CD4-positive, alpha-beta memory T cell (primary cell): ENCODE results near the gene KCNAB2. TPM values are rescaled to one million over a fixed set of nuclear protein-coding genes. Genes with fewer than 3 reads are reported as not detected.

ENCODE experiments used
- CTCF ChIA-PET: fragments of 350-600 bp; sonication (Branson Sonifier 250); formaldehyde crosslinking; loops from one replicate; lab custom pipeline; 2021; ENCODE audit warnings: inconsistent platforms; ENCODE audit not compliant: partially characterized antibody; lab: Charles Lee
- POLR2A ChIA-PET: fragments of 350-600 bp; sonication (Branson Sonifier 250); formaldehyde crosslinking; loops from one replicate; lab custom pipeline; 2021; ENCODE audit not compliant: partially characterized antibody; lab: Charles Lee
- DNase-seq, 5 donors: peaks; one replicate each; pipeline versions ENCODE4 v3.0.0 to v3.0.0-alpha.2; 2020 to 2022; ENCODE audit warnings: mixed read lengths in 1 of 5
- H3K27ac ChIP-seq: one replicate; pipeline ENCODE4 v1.7.0; 2013; ENCODE audit warnings: low read depth, low read length
- H3K27me3 ChIP-seq: 2 replicates; pipeline ENCODE4 v1.7.0; 2013; ENCODE audit warnings: mild to moderate bottlenecking, low read length, moderate library complexity; ENCODE audit not compliant: insufficient read depth
- H3K36me3 ChIP-seq: 2 replicates; pipeline ENCODE4 v1.7.0; 2013; ENCODE audit warnings: mild to moderate bottlenecking, low read length, moderate library complexity; ENCODE audit not compliant: insufficient read depth
- H3K4me1 ChIP-seq: 2 replicates; pipeline ENCODE4 v1.7.0; 2013; ENCODE audit warnings: mild to moderate bottlenecking, low read length, moderate library complexity; ENCODE audit not compliant: insufficient read depth
- H3K4me3 ChIP-seq, 2 donors: one replicate each; pipeline ENCODE4 v1.7.0; 2013; ENCODE audit warnings: low read length in 2 of 2, mild to moderate bottlenecking in 1 of 2
- H3K9me3 ChIP-seq, 2 donors: one replicate each; pipeline ENCODE4 v1.7.0; 2013; ENCODE audit warnings: low read length in 2 of 2, control low read depth in 1 of 2; ENCODE audit not compliant: control insufficient read depth in 1 of 2
- H3K27ac Mint-ChIP-seq, 7 donors: one replicate each; pipeline ENCODE4 v1.8.0; 2020 to 2021; ENCODE audit warnings: mixed read lengths in 7 of 7, mild to moderate bottlenecking in 6 of 7, inconsistent platforms in 3 of 7, moderate library complexity in 3 of 7
- H3K27me3 Mint-ChIP-seq, 2 donors: one replicate each; pipeline ENCODE4 v1.8.0; 2020 to 2021; ENCODE audit warnings: mixed read lengths in 2 of 2
- H3K36me3 Mint-ChIP-seq, 2 donors: one replicate each; pipeline ENCODE4 v1.8.0; 2020 to 2021; ENCODE audit warnings: mixed read lengths in 2 of 2, inconsistent platforms in 1 of 2, mild to moderate bottlenecking in 1 of 2
- H3K4me1 Mint-ChIP-seq, 4 donors: one replicate each; pipeline ENCODE4 v1.8.0; 2020 to 2021; ENCODE audit warnings: mixed read lengths in 4 of 4, mild to moderate bottlenecking in 1 of 4
- H3K4me3 Mint-ChIP-seq, 8 donors: one replicate each; pipeline ENCODE4 v1.8.0; 2020 to 2021; ENCODE audit warnings: mixed read lengths in 8 of 8, mild to moderate bottlenecking in 7 of 8, moderate library complexity in 6 of 8, inconsistent platforms in 3 of 8
- H3K9me3 Mint-ChIP-seq, 8 donors: one replicate each; pipeline ENCODE4 v1.8.0; 2020 to 2021; ENCODE audit warnings: mixed read lengths in 8 of 8, mild to moderate bottlenecking in 5 of 8, inconsistent platforms in 3 of 8, moderate library complexity in 1 of 8
- intact Hi-C: fragments of 100-400 bp; cut with micrococcal nuclease; formaldehyde crosslinking; loops from one replicate; pipeline ENCODE4 v1.15.1; 2023
- polyA plus RNA-seq, 2 donors: library from polyadenylated mRNA; unstranded; fragments of 300-500 nt; fragmentation: Illumina TruSeq; gene quantifications; one replicate each; pipeline ENCODE4 v1.2.3, GENCODE V29; 2021
- total RNA-seq, 2 experiments: library from RNA; stranded (reverse); gene quantifications; one replicate each; pipeline ENCODE4 v1.2.3, GENCODE V29; 2021

KCNAB2 gene
- total and polyA plus RNA-seq, 4 experiments from 2014 or later = 20.9 to 197 (median 121) TPM

DNA sequence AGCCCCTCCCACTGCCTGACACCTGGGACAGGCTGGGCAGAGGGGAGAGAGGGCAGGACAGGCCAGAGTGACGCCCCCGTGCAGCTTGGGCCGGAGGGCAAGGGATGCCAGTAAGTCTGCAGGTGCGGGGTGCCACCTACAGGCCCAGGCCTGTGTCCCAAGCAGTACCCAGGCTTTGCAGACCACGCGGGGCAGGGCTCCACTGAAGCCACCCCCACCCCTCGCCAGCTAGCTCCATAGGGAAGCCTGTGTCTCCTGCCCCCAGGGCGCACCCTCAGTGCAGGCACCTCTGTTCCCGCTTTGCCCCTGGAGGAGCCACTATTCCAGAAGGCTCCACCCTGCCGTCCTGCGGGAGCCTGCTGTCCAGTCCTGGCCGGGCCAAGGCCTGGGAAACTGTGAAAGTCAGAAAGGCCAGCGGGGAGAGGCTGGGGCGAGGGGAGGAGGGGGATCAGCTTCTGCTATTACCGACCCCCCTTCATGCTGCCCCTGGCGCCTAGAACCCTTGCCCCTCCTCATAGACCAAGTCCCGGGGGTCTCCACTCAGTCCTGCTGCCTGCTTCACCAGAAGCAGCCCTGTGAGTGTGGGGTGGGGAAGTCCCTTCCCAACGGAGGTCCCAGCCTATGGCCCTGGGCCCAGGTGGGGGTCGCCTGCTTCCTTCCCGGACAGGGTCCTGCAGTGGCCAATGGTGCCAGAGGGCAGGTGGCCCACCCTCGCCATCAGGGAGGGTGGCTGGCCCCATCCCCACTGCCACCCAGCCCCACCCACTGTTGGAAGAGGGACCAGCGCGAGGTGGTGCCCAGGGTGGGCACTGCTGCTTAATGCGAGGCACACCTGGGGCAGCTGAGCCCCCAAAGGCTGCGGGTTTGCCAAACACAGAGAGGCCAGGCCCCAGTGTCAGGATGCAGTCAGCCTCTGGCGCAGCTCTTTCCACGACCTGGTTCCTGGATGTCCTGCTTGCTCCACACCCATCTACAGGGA lies 54.4 kb downstream of the KCNAB2 start:
- Mint-ChIP-seq H3K4me1 (peaks cover 3 to 13% (median 3%) of the 10 kb centered on the region in 4 donors), H3K4me3 (no peak overlapping the region)

DNA sequence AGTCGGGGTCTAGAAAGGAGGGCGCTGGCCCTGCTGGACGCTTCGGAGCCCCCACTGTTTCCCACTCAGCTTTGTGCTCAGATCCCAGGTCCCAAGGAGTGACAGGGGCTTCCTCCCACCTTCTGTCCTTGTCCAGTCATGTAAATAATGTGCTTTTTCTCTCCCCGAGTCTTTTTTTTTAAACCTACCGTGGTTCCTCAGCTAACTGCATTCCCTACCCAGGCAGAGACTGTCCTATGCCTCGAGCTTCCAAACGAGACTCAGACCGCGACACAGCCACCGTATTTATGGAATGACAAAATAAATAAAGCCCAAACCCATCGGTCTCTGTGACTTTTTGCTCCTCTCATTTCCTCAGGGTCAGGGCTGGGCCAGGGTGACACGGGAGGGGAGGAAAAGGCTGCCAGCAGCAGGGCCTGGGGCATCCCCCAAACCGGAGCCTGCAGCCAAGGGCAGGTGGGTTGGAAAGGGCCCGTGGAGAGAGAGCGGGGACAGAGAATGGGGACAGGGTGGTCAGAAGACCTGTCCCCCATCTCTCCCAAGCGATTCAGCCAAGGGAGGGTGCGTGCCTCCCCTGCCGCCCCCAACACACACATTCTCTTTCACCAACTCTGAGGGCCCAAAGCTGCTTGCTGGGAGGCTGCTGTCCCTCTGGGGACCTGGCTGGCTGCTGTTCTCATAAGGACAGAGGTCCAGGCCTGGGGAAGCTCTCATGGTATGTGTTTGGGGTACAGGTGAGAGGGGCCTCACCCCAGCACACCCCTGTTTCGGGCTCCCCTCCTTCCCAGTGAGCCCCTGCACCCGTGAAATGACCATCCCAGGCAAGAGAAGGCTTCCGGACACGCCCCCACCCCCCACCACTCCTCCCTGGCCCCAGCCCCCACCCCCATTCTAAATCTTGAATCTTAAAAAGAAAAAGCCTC lies 55.4 kb downstream of the KCNAB2 start:
- peaks cover 15 to 21% of the 10 kb centered on the region in 2 donors for H3K36me3 Mint-ChIP-seq
- Histone ChIP-seq H3K4me1 (no peaks in the 10 kb centered on the region), H3K9me3 (no peaks in the 10 kb centered on the region), H3K27me3 (no peaks in the 10 kb centered on the region), H3K36me3 (no peaks in the 10 kb centered on the region), H3K4me3 (no peak overlapping the region), H3K27ac (no peak overlapping the region)
- intact Hi-C loops = no loop called here
- peak overlapping the region in 1 of 7 donors; percentile 4 for H3K27ac Mint-ChIP-seq
- DNase-seq = peak in 1 of 5 donors; percentile 16
- H3K27me3 Mint-ChIP-seq = peaks cover 0 to 2% of the 10 kb centered on the region in 2 donors
- H3K9me3 Mint-ChIP-seq = no peaks in the 10 kb centered on the region
- POLR2A ChIA-PET = interaction anchor here (1.5 kb wide), 1 partner anchor 97 kb away, joined by 3 read pairs; no protein-coding TSS in a partner anchor
- CTCF ChIA-PET = no interaction called here
- H3K4me1 Mint-ChIP-seq = peaks cover 3 to 13% (median 3%) of the 10 kb centered on the region in 4 donors
- H3K4me3 Mint-ChIP-seq = no peak overlapping the region

More for the DNA sequence above, 54.4 kb downstream of the KCNAB2 start:
- peaks cover under 1% of the 10 kb centered on the region for H3K36me3 ChIP-seq
- Mint-ChIP-seq H3K36me3 (peaks cover 15 to 21% of the 10 kb centered on the region in 2 donors), H3K9me3 (no peaks in the 10 kb centered on the region), H3K27me3 (peaks cover 0 to 2% of the 10 kb centered on the region in 2 donors), H3K27ac (no peak overlapping the region)
- H3K4me3 ChIP-seq = no peak overlapping the region
- intact Hi-C loops = no loop called here
- H3K9me3 ChIP-seq = no peaks in the 10 kb centered on the region
- H3K27me3 ChIP-seq = no peaks in the 10 kb centered on the region
- ChIA-PET CTCF (no interaction called here), POLR2A (no interaction called here)
- no peak for DNase-seq
- no peaks in the 10 kb centered on the region for H3K4me1 ChIP-seq
- H3K27ac ChIP-seq = no peak overlapping the region

DNA sequence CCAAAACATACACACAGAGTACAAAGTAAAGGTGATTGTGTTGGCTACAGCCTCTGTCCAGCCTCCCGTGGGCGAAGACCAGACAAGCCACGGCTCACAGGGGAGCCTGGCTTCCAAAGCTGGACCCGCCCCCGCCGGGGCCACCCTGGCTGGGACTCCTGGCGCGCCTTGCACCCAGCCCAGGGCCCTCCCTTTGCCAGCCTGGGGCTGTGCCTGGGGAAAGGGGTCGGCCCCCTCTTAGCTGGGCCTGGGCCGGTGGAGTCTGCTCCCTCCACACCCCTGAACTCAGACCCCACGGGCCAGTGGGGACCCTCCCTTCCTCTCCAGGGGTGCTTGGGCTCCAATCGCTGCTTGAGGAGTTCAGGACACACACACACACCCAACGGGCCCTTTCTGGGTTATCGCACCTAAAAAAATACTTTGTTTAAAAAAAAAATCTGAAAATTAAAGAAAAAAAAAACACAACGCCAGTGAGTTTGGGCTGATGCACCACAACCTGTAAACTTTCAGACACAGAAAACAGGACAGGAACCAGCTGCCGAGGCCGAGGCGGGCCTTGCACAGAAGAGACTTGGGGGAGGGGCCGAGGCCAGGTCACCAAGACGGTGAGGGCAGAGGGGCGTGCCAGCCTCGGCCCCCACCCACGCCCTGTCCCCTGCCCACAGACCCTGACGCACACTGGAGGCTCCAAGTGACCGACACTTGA lies 56.3 kb downstream of the KCNAB2 start:
- Mint-ChIP-seq H3K4me3 (no peak overlapping the region), H3K27ac (peak overlapping the region in 1 of 7 donors; percentile 30), H3K4me1 (peaks cover 3 to 13% (median 3%) of the 10 kb centered on the region in 4 donors), H3K27me3 (peaks cover 0 to 2% of the 10 kb centered on the region in 2 donors), H3K9me3 (no peaks in the 10 kb centered on the region), H3K36me3 (peaks cover 15 to 17% of the 10 kb centered on the region in 2 donors)
- Histone ChIP-seq H3K27ac (no peak overlapping the region), H3K4me1 (no peaks in the 10 kb centered on the region), H3K4me3 (no peak overlapping the region), H3K9me3 (no peaks in the 10 kb centered on the region), H3K36me3 (no peaks in the 10 kb centered on the region), H3K27me3 (no peaks in the 10 kb centered on the region)
- intact Hi-C loops = no loop called here
- CTCF ChIA-PET = no interaction called here
- DNase-seq = no peak
- POLR2A ChIA-PET = interaction anchor here (0.6 to 1.5 kb wide), 2 partner anchors 97 to 709 kb away, joined by 3 read pairs; no protein-coding TSS in a partner anchor

DNA sequence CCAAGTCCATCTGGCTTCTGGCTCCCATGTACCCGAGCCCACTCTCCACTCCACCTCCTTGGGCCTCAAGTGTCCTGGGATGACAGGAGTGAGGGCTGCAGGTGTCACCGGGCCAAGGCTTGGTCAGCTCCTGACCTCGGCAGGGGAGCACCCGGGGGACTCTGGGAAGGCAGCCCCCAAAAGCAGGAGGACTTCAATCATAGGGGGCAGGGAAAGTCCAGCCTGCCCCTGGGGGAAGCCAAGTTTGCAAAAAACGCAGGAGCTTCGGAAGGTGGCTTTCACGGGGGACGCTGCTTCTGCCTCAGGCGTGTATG lies 56.8 kb downstream of the KCNAB2 start:
- no peak overlapping the region for H3K27ac Mint-ChIP-seq
- Histone ChIP-seq H3K4me1 (no peaks in the 10 kb centered on the region), H3K27ac (no peak overlapping the region), H3K9me3 (no peaks in the 10 kb centered on the region), H3K4me3 (no peak overlapping the region), H3K27me3 (no peaks in the 10 kb centered on the region), H3K36me3 (no peaks in the 10 kb centered on the region)
- H3K27me3 Mint-ChIP-seq = peaks cover 0 to 2% of the 10 kb centered on the region in 2 donors
- DNase-seq = no peak
- H3K36me3 Mint-ChIP-seq = peaks cover 12% of the 10 kb centered on the region in 2 donors
- peaks cover 1 to 10% (median 3%) of the 10 kb centered on the region in 4 donors for H3K4me1 Mint-ChIP-seq
- intact Hi-C loops = no loop called here
- ChIA-PET CTCF (no interaction called here), POLR2A (interaction anchor here (0.6 to 1.5 kb wide), 2 partner anchors 96 to 709 kb away, joined by 3 read pairs; no protein-coding TSS in a partner anchor)
- no peaks in the 10 kb centered on the region for H3K9me3 Mint-ChIP-seq
- no peak overlapping the region for H3K4me3 Mint-ChIP-seq

DNA sequence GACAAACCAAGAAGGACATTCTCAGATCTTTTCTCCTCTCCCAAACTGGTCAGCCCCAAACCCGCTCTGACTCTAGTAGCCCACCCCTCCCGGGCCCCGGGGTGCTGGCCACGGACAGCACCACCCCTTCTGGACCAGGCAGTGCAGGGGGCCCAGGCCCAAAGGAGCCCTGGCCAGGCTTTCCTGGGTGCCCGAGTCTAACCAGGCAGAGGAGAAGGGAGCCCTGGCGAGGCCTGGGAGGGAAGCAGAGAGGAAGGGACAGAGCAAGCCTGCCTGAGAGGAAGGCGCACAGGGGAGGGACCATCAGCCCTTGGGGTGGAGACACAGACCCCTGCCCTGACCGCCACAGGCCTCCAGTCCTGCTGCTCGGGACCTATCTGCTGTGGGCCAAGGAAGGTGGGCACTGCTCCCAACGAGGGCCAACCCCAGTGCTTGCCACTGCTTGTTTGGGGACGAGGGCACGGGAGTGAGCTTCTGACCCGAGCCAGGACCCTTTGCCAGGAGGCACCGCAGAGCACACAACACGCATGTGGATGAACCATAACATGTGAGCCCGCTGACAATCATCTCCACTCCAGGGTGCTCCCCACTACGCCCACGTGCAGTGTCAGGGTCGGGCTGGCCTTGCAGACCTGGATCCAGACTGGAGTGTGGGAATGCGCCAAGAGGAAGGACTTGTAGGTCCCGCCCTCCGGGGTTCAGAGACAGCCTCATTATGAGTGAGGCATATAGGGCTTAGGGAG lies 57.6 kb downstream of the KCNAB2 start:
- Mint-ChIP-seq H3K9me3 (no peaks in the 10 kb centered on the region), H3K36me3 (peaks cover 4% of the 10 kb centered on the region in 2 donors), H3K4me3 (no peak overlapping the region), H3K27ac (no peak overlapping the region), H3K4me1 (peaks cover 0 to 6% (median 3%) of the 10 kb centered on the region in 4 donors), H3K27me3 (peaks cover 0 to 3% of the 10 kb centered on the region in 2 donors)
- DNase-seq = no peak
- H3K27ac ChIP-seq = no peak overlapping the region
- H3K4me1 ChIP-seq = no peaks in the 10 kb centered on the region
- no peaks in the 10 kb centered on the region for H3K36me3 ChIP-seq
- ChIA-PET POLR2A (no interaction called here), CTCF (no interaction called here)
- H3K9me3 ChIP-seq = no peaks in the 10 kb centered on the region
- intact Hi-C loops = no loop called here
- H3K4me3 ChIP-seq = no peak overlapping the region
- H3K27me3 ChIP-seq = no peaks in the 10 kb centered on the region

DNA sequence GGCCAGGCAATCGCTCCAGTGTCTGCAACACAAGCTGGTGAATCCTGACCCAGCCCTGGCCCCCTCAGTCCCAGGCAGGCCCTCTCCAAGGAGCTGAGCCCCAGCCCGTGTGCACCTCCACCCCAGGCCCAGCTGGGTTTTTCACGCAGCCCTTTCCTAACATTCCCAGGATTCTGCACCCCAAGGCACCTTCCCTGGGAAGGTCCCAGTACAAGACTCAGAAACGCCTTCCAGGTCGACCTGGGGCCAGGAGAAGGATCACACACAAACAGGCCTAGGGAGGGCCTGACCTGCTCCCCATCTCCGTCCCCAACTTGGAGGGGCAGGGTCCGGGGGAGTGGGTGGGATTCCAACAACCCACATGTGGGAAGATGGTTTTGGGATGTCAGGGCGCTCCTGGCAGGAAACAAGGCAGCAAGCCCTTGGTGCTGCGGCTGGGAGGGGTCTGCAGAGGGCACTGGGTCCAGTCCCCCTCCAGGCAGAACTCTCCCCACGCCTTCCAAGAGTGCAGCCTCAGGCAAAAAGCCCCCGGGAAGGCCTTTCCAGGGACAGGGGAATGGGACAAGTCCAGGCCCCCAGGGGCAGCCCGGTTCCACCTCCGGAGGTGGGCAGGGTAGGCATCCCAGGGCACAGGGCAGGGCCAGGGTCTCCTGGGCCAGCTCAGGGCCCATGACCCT lies 58.3 kb downstream of the KCNAB2 start:
- peaks cover 0 to 7% of the 10 kb centered on the region in 2 donors for H3K27me3 Mint-ChIP-seq
- DNase-seq = no peak
- no peaks in the 10 kb centered on the region for H3K9me3 Mint-ChIP-seq
- Histone ChIP-seq H3K9me3 (no peaks in the 10 kb centered on the region), H3K4me1 (no peaks in the 10 kb centered on the region), H3K4me3 (no peak overlapping the region), H3K27me3 (no peaks in the 10 kb centered on the region), H3K36me3 (no peaks in the 10 kb centered on the region), H3K27ac (no peak overlapping the region)
- H3K4me3 Mint-ChIP-seq = no peak overlapping the region
- POLR2A ChIA-PET = no interaction called here
- no peak overlapping the region for H3K27ac Mint-ChIP-seq
- H3K36me3 Mint-ChIP-seq = no peaks in the 10 kb centered on the region
- CTCF ChIA-PET = no interaction called here
- peaks cover 0 to 4% (median 2%) of the 10 kb centered on the region in 4 donors for H3K4me1 Mint-ChIP-seq
- intact Hi-C loops = no loop called here
